CD4-positive, alpha-beta T cell treated with Interleukin-15 for 4 hours (primary cell): ENCODE results near the gene PRODH2.
"Not testable (repeated sequence)": the region's sequence is repeated elsewhere in the genome, so short reads cannot be mapped to it uniquely, and the experiment has no call there.

Experiments used
- DNase-seq: peaks from one replicate; pipeline ENCODE4 v3.0.0-alpha.2; 2020; ENCODE audit warnings: low spot score

The PRODH2 gene

GRCh38 chr19:35843676-35844481, 31.2 kb upstream of the PRODH2 start:
- DNase-seq = no peak

GRCh38 chr19:35842666-35843272, 30.1 kb upstream of the PRODH2 start:
- no peak for DNase-seq

GRCh38 chr19:35841961-35842595, 29.4 kb upstream of the PRODH2 start:
- DNase-seq = no peak

GRCh38 chr19:35836096-35836495, 23.5 kb upstream of the PRODH2 start:
- DNase-seq = not testable (repeated sequence)

GRCh38 chr19:35833972-35834371, 21.3 kb upstream of the PRODH2 start:
- no peak for DNase-seq

GRCh38 chr19:35832054-35832453, 19.4 kb upstream of the PRODH2 start:
- DNase-seq = no peak

GRCh38 chr19:35830986-35831385, 18.3 kb upstream of the PRODH2 start:
- no peak for DNase-seq

GRCh38 chr19:35828692-35829301, 16.2 kb upstream of the PRODH2 start:
- DNase-seq = peak; percentile 16

- DNase-seq = no peak
Measured at GRCh38 chr19:35824150-35824549, 11.5 kb upstream of the PRODH2 start.

- no peak for DNase-seq
Measured at GRCh38 chr19:35822579-35822978, 9.9 kb upstream of the PRODH2 start.

GRCh38 chr19:35818445-35818844, 5.8 kb upstream of the PRODH2 start:
- no peak for DNase-seq

GRCh38 chr19:35816846-35817245, 4.2 kb upstream of the PRODH2 start:
- no peak for DNase-seq

- DNase-seq = no peak
Measured at GRCh38 chr19:35816262-35816661, 3.6 kb upstream of the PRODH2 start.

- DNase-seq = no peak
Measured at GRCh38 chr19:35813043-35813890, 622 bp upstream of the PRODH2 start.

GRCh38 chr19:35811317-35812219, 1.1 kb downstream of the PRODH2 start:
- DNase-seq = no peak

- no peak for DNase-seq
Measured at GRCh38 chr19:35807633-35808032, 5.0 kb downstream of the PRODH2 start.

- no peak for DNase-seq
Measured at GRCh38 chr19:35806597-35806996, 6.0 kb downstream of the PRODH2 start.

GRCh38 chr19:35805526-35806102, 7.0 kb downstream of the PRODH2 start:
- no peak for DNase-seq

- no peak for DNase-seq
Measured at GRCh38 chr19:35801828-35802227, 10.8 kb downstream of the PRODH2 start.

GRCh38 chr19:35797663-35798062, 15.0 kb downstream of the PRODH2 start:
- DNase-seq = no peak
